HG03521 (cell line): ENCODE results near the gene CDON.
"Not testable (repeated sequence)": the region's sequence is repeated elsewhere in the genome, so short reads cannot be mapped to it uniquely, and the experiment has no call there.

Experiments used
- ATAC-seq: cut with Tn5 transposase; IDR thresholded peaks from one replicate; pipeline ENCODE4 v1.9.1; 2021; ENCODE audit warnings: mild to moderate bottlenecking, moderate library complexity; ENCODE audit not compliant: unreplicated experiment

CDON gene

GRCh38 chr11:125930076-125930450, 132.6 kb downstream of the CDON start:
- ATAC-seq = no peak

GRCh38 chr11:125929445-125930075, 133.1 kb downstream of the CDON start:
- no peak for ATAC-seq

- no peak for ATAC-seq
These were observed 136.0 kb downstream of the CDON start for GRCh38 chr11:125926682-125927081.

GRCh38 chr11:125925804-125926203, 136.9 kb downstream of the CDON start:
- no peak for ATAC-seq

- no peak for ATAC-seq
These were observed 137.4 kb downstream of the CDON start for GRCh38 chr11:125925247-125925740.

GRCh38 chr11:125924384-125925007, 138.2 kb downstream of the CDON start:
- no peak for ATAC-seq

GRCh38 chr11:125923633-125924032, 139.0 kb downstream of the CDON start:
- no peak for ATAC-seq

GRCh38 chr11:125923012-125923579, 139.6 kb downstream of the CDON start:
- ATAC-seq = no peak

- ATAC-seq = no peak
These were observed 140.5 kb downstream of the CDON start for GRCh38 chr11:125922156-125922555.

- ATAC-seq = no peak
These were observed 141.6 kb downstream of the CDON start for GRCh38 chr11:125921042-125921441.

GRCh38 chr11:125918140-125918840, 144.4 kb downstream of the CDON start:
- no peak for ATAC-seq

GRCh38 chr11:125916683-125917347, 145.9 kb downstream of the CDON start:
- no peak for ATAC-seq

GRCh38 chr11:125914601-125915000, 148.1 kb downstream of the CDON start:
- not testable (repeated sequence) for ATAC-seq

GRCh38 chr11:125910226-125910849, 152.3 kb downstream of the CDON start:
- no peak for ATAC-seq
